GM12801 (cell line): Measurements from ENCODE around the gene ATP8B3.

ENCODE experiments used
- CTCF ChIP-seq: IDR thresholded peaks from one replicate; pipeline ENCODE4 v1.5.1; 2011; ENCODE audit warnings: control low read depth; ENCODE audit not compliant: insufficient read length; ENCODE audit errors: extremely low read depth

Gene ATP8B3

GRCh38 chr19:1814833-1815604, 2.9 kb upstream of the ATP8B3 start:
- TF ChIP-seq CTCF, result no peak

- TF ChIP-seq CTCF, result no peak
Measured at GRCh38 chr19:1814391-1814790, 2.3 kb upstream of the ATP8B3 start.

GRCh38 chr19:1813192-1814182, 1.4 kb upstream of the ATP8B3 start:
- TF ChIP-seq CTCF, result no peak

- TF ChIP-seq CTCF, result no peak
Measured at GRCh38 chr19:1812426-1813191, 533 bp upstream of the ATP8B3 start.

GRCh38 chr19:1811472-1811894, 593 bp downstream of the ATP8B3 start:
- TF ChIP-seq CTCF, result no peak

- TF ChIP-seq CTCF, result no peak
Measured at GRCh38 chr19:1810439-1811160, 1.5 kb downstream of the ATP8B3 start.

- no peak for TF ChIP-seq CTCF
Measured at GRCh38 chr19:1809678-1810077, 2.4 kb downstream of the ATP8B3 start.
